Activated T-cell treated with anti-CD3 and anti-CD28 coated beads, Interleukin-2, amount 50 U/mL, for 24 hours (primary cell): ENCODE results near the gene ATXN7L3.
A peak's percentile ranks its signal among the peaks of the same experiment; 100 is the strongest.

Source experiments
- DNase-seq: peaks from one replicate; pipeline ENCODE4 v3.0.0-alpha.2; 2020
- H3K27ac Mint-ChIP-seq: 2 replicates; pipeline ENCODE4 v1.8.0; 2020; ENCODE audit warnings: mild to moderate bottlenecking, mixed read lengths
- H3K27me3 Mint-ChIP-seq: 2 replicates; pipeline ENCODE4 v1.8.0; 2020; ENCODE audit warnings: mixed read lengths
- H3K36me3 Mint-ChIP-seq: 2 replicates; pipeline ENCODE4 v1.8.0; 2020; ENCODE audit warnings: low read depth, mixed read lengths
- H3K4me1 Mint-ChIP-seq: 2 replicates; pipeline ENCODE4 v1.8.0; 2020; ENCODE audit warnings: low read depth, mixed read lengths
- H3K4me3 Mint-ChIP-seq: 2 replicates; pipeline ENCODE4 v1.8.0; 2020; ENCODE audit warnings: mild to moderate bottlenecking, moderate library complexity, mixed read lengths
- H3K9me3 Mint-ChIP-seq: 2 replicates; pipeline ENCODE4 v1.8.0; 2020; ENCODE audit warnings: mixed read lengths

The ATXN7L3 gene

DNA sequence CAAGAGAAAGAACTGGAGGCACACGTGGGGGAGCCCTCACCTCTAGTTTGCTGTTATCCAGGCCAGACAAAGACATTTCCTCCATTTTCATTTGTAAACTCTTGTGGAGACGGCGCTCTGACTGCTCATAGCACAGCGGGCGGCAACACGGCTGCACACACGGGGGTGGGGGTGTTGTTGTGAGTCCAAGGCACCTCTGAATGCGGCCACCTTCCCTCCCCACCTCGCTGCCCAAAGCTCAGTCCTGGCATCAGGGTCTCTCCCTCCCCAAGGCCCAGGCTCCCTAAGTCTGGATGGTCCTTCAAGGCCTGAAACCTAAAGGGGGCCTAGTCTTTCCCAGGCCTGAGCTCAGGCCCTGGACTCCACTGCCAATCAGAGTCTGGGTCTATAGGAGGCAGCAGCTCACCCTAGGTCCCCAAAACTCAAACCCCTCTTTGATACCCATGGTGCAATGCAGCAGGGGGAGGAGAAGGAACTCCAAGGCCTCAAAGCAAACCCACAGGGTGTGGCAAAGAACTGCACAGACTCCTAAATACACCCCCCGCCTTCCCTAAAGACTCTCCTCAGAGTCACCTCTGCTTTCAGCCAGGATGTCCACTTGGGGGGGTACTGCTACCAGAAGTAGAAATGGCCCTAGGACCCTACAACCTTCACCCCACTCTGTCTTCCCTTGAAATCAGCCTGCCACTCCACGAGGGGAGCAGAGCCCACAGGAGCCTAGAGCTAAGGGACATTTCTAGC, 1.5 kb downstream of the ATXN7L3 start:
- DNase-seq: peak; percentile 47
- H3K36me3 Mint-ChIP-seq: peaks cover 56% of the 10 kb centered on the region
- no peaks in the 10 kb centered on the region for H3K9me3 Mint-ChIP-seq
- H3K4me3 Mint-ChIP-seq: peak overlapping the region; percentile 84
- H3K27ac Mint-ChIP-seq: peak overlapping the region; percentile 92
- no peaks in the 10 kb centered on the region for H3K27me3 Mint-ChIP-seq
- H3K4me1 Mint-ChIP-seq: peaks cover 34% of the 10 kb centered on the region

DNA sequence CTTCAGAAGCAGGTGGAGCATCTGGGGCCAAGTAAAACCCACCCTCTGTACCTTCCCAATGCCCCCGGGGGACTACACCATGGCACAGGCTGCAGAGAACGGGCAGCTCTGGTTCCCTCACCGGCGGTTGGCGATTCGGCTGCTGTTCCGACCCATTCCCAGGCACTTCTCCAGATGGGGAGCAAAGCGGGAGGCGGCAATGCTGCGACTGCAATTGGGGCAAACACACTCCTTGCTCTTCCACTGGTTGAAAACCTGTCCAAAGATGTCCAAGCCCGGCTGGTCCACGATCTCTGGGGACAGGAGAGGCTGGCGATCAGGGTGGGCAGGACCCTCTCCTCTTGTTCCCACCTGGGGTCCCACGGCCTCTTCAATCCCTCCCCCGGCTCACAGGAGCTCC, 2.6 kb downstream of the ATXN7L3 start:
- Mint-ChIP-seq H3K4me1 (peaks cover 30% of the 10 kb centered on the region), H3K9me3 (no peaks in the 10 kb centered on the region), H3K27me3 (no peaks in the 10 kb centered on the region), H3K27ac (peak overlapping the region; percentile 92), H3K36me3 (peaks cover 67% of the 10 kb centered on the region), H3K4me3 (peak overlapping the region; percentile 84)
- DNase-seq: no peak

DNA sequence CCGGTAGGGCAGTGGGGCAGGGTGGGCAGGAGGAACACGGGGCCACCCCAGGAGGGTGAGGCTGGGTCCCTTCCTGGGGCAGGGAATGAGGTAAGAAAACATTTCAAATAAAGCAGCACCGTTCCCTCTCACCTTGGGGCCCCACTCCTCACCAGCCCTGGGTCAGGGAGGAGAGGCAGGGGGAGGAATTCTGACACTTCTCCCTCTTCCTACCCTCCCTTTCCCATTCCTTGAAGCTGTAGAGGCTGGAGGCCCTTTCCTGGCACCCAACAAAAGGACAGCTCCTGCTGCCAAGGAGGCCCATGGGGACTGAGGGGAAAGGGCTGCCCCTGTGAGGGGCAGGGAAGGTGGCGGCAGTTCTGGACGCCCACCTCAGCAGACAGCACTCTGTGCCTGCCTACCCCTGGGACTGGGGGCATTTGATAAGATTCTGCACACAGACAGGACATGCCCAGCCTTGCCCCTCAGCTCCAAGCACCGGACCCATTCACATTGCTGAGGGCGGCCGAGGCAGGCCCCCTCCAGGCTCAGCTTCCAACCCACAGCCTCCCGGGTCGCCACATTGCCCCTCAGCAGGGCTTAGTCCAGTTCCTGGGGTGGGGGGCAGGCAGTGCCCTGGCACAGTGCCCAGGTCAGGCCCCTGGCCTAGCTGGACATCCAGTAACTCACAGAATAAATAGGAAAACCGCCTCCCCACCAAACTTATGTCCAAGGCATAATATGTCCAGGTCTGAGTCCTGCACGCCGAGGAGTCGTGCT, 6.2 kb downstream of the ATXN7L3 start:
- peaks cover 90% of the 10 kb centered on the region for H3K36me3 Mint-ChIP-seq
- H3K27ac Mint-ChIP-seq: peak overlapping the region; percentile 47
- DNase-seq: no peak
- no peaks in the 10 kb centered on the region for H3K9me3 Mint-ChIP-seq
- H3K4me1 Mint-ChIP-seq: peaks cover 24% of the 10 kb centered on the region
- H3K27me3 Mint-ChIP-seq: no peaks in the 10 kb centered on the region
- no peak overlapping the region for H3K4me3 Mint-ChIP-seq

DNA sequence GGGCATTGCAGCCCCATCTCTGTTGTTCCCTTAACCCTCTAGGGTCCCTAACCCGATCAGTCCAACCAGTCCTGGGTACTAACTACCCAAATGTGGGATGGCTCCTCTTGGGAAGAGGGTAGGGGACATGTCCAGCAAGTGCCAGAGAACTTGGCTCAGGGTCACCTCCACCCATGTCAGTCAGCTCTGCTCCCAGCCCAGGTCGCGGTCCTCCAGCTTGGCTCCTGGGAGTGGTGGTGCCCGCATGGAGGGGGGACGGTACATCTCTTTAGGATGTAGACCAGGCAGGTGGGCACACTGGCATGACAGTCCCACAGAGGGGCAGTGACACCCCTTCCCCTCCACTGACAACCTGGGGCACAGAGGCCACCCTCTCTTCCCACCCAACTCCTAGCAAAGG, 6.9 kb downstream of the ATXN7L3 start:
- Mint-ChIP-seq H3K4me1 (peaks cover 24% of the 10 kb centered on the region), H3K27me3 (no peaks in the 10 kb centered on the region), H3K36me3 (peaks cover 85% of the 10 kb centered on the region), H3K9me3 (no peaks in the 10 kb centered on the region), H3K4me3 (no peak overlapping the region), H3K27ac (peak overlapping the region; percentile 47)
- DNase-seq: no peak

DNA sequence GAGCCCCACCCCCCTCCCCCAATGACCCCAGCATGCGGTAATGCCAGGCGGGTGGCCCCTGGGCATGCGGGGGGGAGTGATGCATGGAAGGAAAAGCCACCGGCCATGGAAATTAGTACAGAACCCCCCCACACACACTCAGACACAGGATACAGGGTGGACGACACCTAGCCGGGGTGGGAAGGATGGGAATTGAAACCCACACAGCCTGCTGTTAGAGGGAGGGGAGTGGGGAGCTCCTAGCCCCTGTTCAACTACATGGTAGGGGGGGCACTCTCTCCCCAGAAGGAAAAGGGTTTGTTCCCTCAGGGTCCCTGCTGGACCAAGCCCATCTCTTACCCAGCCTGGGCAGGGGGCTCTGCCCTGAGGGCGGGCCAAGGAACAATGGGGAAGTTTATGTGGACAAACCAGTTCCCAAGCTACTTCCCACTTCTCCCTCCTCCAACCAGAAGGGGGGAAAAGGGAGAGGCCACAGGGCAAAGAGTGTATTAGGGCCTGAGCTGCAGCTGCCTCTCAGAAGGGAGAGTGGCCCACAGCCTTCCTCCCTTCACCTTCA, 7.7 kb downstream of the ATXN7L3 start:
- Mint-ChIP-seq H3K4me1 (peaks cover 21% of the 10 kb centered on the region), H3K36me3 (peaks cover 83% of the 10 kb centered on the region), H3K27me3 (no peaks in the 10 kb centered on the region), H3K27ac (peak overlapping the region; percentile 74), H3K9me3 (no peaks in the 10 kb centered on the region), H3K4me3 (no peak overlapping the region)
- no peak for DNase-seq

DNA sequence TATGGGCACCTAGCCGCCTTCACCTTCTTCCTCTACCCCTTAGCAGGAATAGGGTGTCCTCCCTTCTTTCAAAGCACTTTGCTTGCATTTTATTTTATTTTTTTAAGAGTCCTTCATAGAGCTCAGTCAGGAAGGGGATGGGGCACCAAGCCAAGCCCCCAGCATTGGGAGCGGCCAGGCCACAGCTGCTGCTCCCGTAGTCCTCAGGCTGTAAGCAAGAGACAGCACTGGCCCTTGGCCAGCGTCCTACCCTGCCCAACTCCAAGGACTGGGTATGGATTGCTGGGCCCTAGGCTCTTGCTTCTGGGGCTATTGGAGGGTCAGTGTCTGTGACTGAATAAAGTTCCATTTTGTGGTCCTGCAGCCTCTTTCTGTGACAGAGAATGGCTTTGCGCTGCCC, 8.3 kb downstream of the ATXN7L3 start:
- Mint-ChIP-seq H3K4me1 (peaks cover 20% of the 10 kb centered on the region), H3K27ac (peak overlapping the region; percentile 74), H3K27me3 (no peaks in the 10 kb centered on the region), H3K9me3 (no peaks in the 10 kb centered on the region), H3K4me3 (no peak overlapping the region), H3K36me3 (peaks cover 80% of the 10 kb centered on the region)
- no peak for DNase-seq

DNA sequence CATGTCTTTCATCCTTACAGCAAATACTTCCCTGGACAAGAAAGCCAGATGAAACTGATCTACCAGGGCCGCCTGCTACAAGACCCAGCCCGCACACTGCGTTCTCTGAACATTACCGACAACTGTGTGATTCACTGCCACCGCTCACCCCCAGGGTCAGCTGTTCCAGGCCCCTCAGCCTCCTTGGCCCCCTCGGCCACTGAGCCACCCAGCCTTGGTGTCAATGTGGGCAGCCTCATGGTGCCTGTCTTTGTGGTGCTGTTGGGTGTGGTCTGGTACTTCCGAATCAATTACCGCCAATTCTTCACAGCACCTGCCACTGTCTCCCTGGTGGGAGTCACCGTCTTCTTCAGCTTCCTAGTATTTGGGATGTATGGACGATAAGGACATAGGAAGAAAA, 9.2 kb downstream of the ATXN7L3 start:
- Mint-ChIP-seq H3K27me3 (no peaks in the 10 kb centered on the region), H3K4me3 (no peak overlapping the region), H3K9me3 (no peaks in the 10 kb centered on the region), H3K36me3 (peaks cover 80% of the 10 kb centered on the region), H3K27ac (peak overlapping the region; percentile 74), H3K4me1 (peaks cover 22% of the 10 kb centered on the region)
- no peak for DNase-seq

DNA sequence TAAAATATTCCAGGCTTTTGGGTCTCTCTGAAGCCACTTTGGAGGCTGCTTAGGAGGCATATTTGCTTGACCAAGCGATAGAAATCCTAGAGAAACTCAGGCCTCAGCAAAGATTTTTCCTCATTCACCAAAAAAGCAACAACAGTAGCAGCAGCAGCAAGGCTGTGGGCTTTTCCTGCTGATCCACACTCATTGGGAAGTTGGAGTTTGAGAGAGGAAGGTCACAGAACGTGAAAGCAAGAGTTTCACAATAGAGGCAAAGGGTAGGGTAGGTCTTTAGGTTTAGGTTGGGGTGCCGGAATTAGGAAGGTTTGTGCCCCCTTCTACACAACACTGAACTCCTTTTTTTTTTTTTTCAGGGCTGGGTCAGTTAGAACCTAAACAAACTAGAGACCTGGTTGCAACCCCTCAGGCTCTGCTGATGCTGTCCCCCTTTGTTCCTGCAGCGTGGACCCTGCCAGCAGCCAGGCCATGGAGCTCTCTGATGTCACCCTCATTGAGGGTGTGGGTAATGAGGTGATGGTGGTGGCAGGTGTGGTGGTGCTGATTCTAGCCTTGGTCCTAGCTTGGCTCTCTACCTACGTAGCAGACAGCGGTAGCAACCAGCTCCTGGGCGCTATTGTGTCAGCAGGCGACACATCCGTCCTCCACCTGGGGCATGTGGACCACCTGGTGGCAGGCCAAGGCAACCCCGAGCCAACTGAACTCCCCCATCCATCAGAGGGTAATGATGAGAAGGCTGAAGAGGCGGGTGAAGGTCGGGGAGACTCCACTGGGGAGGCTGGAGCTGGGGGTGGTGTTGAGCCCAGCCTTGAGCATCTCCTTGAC, 10.9 kb downstream of the ATXN7L3 start:
- Mint-ChIP-seq H3K27me3 (no peaks in the 10 kb centered on the region), H3K4me3 (peak overlapping the region; percentile 92), H3K9me3 (no peaks in the 10 kb centered on the region), H3K27ac (peak overlapping the region; percentile 99), H3K4me1 (peaks cover 38% of the 10 kb centered on the region), H3K36me3 (peaks cover 77% of the 10 kb centered on the region)
- no peak for DNase-seq

DNA sequence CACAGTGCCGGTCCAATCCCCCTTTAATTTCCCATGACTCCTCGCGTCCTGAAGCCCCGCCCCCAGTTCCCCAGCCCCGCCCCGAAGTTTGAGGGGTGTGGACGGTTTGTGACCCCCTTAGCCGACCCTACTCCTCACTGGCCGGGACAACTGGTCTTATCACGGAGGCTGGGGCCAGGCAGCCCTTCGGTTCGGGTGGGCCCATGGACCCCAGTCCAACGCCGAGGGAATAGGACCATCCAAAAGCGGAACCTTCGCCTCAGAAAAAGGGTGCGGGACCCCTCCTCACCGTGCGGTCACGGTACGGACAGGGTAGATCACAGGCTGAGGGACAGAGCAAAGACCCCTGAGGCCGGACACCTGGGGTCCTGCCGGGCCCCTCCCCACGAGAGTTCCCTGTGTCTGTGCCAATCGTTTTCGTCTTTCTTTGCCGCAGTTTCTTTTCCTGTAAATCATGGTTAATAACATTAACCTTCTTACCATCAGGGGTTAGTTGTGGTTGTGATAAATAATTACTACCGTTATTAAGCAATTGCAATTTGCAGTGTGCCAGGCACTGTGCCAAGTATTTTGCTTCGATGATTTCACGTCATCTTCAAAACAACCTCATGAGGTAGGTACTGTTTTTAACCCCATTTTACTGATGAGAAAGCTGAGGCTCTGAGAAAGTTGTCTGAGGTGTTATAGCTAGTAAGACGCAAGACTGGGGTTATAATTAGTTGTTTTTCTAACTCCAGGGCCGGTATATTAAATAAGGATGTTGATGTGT, 12.4 kb downstream of the ATXN7L3 start:
- H3K4me1 Mint-ChIP-seq: peaks cover 46% of the 10 kb centered on the region
- no peak for DNase-seq
- peaks cover 77% of the 10 kb centered on the region for H3K36me3 Mint-ChIP-seq
- peak overlapping the region; percentile 92 for H3K4me3 Mint-ChIP-seq
- H3K27ac Mint-ChIP-seq: peak overlapping the region; percentile 99
- no peaks in the 10 kb centered on the region for H3K9me3 Mint-ChIP-seq
- no peaks in the 10 kb centered on the region for H3K27me3 Mint-ChIP-seq

DNA sequence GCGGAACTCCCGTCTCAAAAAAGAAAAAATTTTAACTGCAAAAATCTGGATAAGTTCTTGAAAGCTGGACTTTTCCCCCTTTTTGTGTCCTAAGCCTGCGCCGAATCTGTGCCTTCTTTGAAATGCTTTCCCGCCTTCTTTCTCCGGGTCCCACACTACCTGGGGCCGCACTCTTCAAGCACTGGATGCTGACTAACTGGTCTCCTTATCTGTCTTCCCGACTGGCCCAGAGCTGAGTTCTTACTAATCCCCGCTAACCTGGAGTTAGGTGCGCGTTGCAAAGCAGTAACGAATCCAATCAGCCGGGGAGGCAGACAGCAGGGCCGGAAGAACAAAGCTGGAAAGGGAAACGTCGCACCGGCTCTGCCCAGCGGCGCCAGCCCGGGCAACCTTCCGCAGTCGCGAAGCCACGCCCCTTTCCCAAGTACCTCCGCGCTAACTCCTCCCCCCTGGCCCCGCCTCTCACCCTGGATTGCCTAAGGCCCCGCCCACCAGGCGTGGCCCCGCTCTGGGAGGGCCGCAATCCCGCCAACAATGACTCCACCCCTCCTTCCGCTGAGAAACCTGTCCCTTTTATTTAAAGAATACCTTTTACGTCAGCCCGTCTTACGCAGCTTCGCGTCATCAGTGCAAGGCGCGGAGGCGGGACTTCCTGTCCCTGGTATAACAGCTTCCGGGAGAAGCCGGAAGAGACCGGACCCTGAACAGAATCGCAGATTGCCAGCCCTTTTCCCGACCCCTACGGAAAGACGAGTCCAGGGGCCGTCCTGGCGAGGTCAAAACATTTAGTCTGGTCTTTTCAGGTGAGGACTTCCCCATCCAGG, 13.2 kb downstream of the ATXN7L3 start, which contains the start of gene TMUB2:
TMUB2 (plus strand) TSS at position 666 of the 824 bp plus-strand sequence. CDS start 737 bp downstream, outside the sequence.
- Mint-ChIP-seq H3K27me3 (no peaks in the 10 kb centered on the region), H3K9me3 (no peaks in the 10 kb centered on the region), H3K4me3 (peak within 1 kb of the TSS; percentile 92), H3K27ac (peak within 1 kb of the TSS; percentile 99), H3K4me1 (peaks cover 53% of the 10 kb centered on the region), H3K36me3 (peaks cover 77% of the 10 kb centered on the region)
- peak; percentile 100 for DNase-seq

DNA sequence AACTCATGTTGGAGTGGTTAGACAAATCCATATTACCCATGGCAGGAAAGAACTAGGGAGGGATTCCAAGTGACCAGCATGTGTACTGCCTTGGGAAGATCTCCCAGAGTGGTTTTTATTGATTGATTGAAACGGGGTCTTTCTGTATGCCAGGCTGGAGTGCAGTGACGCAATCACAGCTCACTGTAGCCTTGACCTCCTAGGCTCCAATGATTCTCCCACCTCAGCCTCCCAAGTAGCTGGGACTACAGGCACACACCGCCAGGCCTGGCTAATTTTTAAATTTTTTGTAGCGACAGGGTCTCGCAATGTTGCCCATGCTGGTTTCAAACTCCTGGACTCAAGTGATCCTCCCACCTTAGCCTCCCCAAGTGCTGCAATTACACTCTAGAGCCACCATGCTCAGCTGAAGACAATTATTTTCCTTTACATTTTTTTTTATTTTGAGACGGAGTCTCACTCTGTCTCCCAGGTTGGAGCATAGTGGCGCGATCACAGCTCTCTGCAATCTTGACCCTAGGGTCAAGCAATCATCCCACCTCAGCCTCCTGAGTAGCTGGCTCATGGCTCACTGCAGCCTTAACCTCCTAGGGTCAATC, 15.4 kb downstream of the ATXN7L3 start:
- Mint-ChIP-seq H3K4me3 (peak overlapping the region; percentile 33), H3K27ac (peak overlapping the region; percentile 57), H3K36me3 (peaks cover 61% of the 10 kb centered on the region), H3K4me1 (peaks cover 53% of the 10 kb centered on the region), H3K9me3 (no peaks in the 10 kb centered on the region), H3K27me3 (no peaks in the 10 kb centered on the region)
- no peak for DNase-seq

DNA sequence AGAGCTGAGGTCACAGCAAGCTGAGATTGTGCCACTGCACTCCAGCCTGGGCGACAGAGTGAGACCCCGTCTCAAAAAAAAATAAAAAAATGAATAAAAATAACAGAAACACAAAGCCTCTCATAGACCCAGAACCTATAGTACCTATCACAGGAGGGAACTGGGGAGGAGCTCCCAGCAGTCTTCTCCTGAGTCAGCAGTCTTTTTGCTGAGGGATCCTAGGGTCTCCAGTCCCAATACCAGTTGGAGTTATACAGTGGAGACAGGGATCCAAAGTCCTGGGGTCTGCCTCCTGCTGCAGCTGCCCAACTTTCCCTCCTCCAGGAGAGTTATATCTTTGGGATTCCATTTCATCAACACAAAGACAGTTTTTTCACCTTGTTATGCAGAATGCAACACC, 16.7 kb downstream of the ATXN7L3 start:
- no peaks in the 10 kb centered on the region for H3K9me3 Mint-ChIP-seq
- H3K27ac Mint-ChIP-seq: peak overlapping the region; percentile 57
- DNase-seq: no peak
- no peak overlapping the region for H3K4me3 Mint-ChIP-seq
- peaks cover 69% of the 10 kb centered on the region for H3K36me3 Mint-ChIP-seq
- peaks cover 43% of the 10 kb centered on the region for H3K4me1 Mint-ChIP-seq
- no peaks in the 10 kb centered on the region for H3K27me3 Mint-ChIP-seq

DNA sequence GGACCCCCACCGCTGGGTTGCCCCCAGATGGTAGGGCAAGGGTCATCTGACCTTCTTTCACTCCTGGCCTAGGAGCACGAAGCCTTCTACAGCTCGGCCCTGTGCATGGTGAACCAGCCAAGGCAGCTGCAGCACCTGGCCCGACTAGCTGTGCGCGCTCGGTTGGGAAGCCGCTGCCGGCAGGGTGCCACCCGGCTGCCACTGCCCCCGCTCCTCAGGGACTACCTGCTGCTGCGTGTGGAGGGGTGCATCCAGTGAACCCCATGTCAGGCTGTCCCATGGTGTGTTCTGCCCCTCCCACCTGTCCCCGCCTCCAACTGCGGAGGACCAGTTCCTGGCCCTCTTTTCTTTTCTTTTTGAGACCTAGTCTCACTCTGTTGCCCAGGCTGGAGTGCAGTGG, 21.6 kb downstream of the ATXN7L3 start:
- Mint-ChIP-seq H3K36me3 (peaks cover 55% of the 10 kb centered on the region), H3K4me3 (no peak overlapping the region), H3K9me3 (no peaks in the 10 kb centered on the region), H3K4me1 (peaks cover 10% of the 10 kb centered on the region), H3K27me3 (no peaks in the 10 kb centered on the region), H3K27ac (no peak overlapping the region)
- no peak for DNase-seq
